Activated CD8-positive, alpha-beta T cell treated with anti-CD3 and anti-CD28 coated beads, Interleukin-2, amount 10 ng/mL, durations not matched to agents 7 days and 5 days (primary cell): ENCODE data around the gene NIT1. TPM values are rescaled to one million over a fixed set of nuclear protein-coding genes. Genes with fewer than 3 reads are reported as not detected.

Source experiments
- ATAC-seq: fragments of 150-1000 bp; cut with Tn5 transposase; one replicate; pipeline ENCODE4 v1.10.0; 2021; ENCODE audit warnings: moderate library complexity
- CTCF ChIA-PET: fragments of 350-600 bp; sonication (Branson Sonifier 250); formaldehyde crosslinking; loops from one replicate; lab custom pipeline; 2021; ENCODE audit warnings: antibody characterized with exemption; lab: Charles Lee
- POLR2A ChIA-PET: fragments of 350-600 bp; sonication (Branson Sonifier 250); formaldehyde crosslinking; loops from one replicate; lab custom pipeline; 2021; ENCODE audit warnings: antibody characterized with exemption; lab: Charles Lee
- DNase-seq: peaks from one replicate; pipeline ENCODE4 v3.0.0-alpha.2; 2020
- H3K27ac Mint-ChIP-seq: one replicate; pipeline ENCODE4 v1.8.0; 2021; ENCODE audit warnings: mild to moderate bottlenecking, mixed read lengths
- H3K27me3 Mint-ChIP-seq: one replicate; pipeline ENCODE4 v1.8.0; 2021; ENCODE audit warnings: low read depth, mixed read lengths
- H3K36me3 Mint-ChIP-seq: one replicate; pipeline ENCODE4 v1.8.0; 2021; ENCODE audit warnings: low read depth, mixed read lengths
- H3K4me1 Mint-ChIP-seq: one replicate; pipeline ENCODE4 v1.8.0; 2021; ENCODE audit warnings: low read depth, mixed read lengths
- H3K4me3 Mint-ChIP-seq: one replicate; pipeline ENCODE4 v1.8.0; 2021; ENCODE audit warnings: mild to moderate bottlenecking, mixed read lengths
- H3K9me3 Mint-ChIP-seq: one replicate; pipeline ENCODE4 v1.8.0; 2022; ENCODE audit warnings: mixed read lengths; ENCODE audit not compliant: insufficient read depth
- total RNA-seq, 2 experiments: library from RNA; stranded (reverse); gene quantifications; one replicate each; pipeline ENCODE4 v1.2.3, GENCODE V29; 2021

Gene NIT1
- total RNA-seq, 2 experiments from 2014 or later, result 34.1 to 35.2 TPM

DNA sequence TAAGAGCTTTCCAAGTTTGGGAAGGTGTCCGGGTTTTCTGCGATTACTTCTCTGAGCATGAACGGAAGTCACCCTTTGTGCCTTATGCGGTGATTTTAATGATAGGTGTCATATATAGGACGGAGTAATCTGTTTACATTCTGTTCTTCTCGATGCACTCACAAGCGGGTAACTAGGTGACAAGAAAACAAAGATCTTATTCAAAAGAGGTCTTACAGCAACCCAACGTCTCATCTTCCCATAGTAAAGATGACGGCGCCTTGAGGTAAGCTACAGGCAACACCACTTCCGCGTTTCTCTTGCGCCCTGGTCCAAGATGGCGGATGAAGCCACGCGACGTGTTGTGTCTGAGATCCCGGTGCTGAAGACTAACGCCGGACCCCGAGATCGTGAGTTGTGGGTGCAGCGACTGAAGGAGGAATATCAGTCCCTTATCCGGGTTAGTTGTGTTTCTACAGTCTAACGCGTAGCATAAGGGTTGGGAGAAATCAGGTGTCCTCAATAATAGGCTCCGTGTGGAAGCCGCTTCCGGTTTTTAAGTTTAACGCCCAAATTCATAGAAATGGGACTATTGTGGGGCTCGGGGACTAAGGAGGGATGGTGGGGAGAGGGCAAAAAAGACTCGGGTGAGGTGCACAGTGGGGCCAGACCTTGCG, 35.9 kb downstream of the NIT1 start, which contains the start of gene UFC1:
UFC1 (plus strand) TSS at position 297 of the 656 bp plus-strand sequence; CDS start at position 317, 20 bp downstream.
- ChIA-PET POLR2A (interaction anchor here (0.6 to 6.3 kb wide), 16 partner anchors 8 to 236 kb away, joined by 3 to 51 read pairs (median 6); partner anchors contain the start of genes ARHGAP30, B4GALT3, DEDD and NDUFS2), CTCF (interaction anchor here (0.8 to 3.1 kb wide), 8 partner anchors 12 to 156 kb away, joined by 3 to 38 read pairs (median 4); partner anchors contain the start of genes B4GALT3, DEDD, PPOX and TOMM40L)
- ATAC-seq (peak; percentile 94), DNase-seq (peak; percentile 91)
- H3K4me3 Mint-ChIP-seq, result peak within 1 kb of the TSS; percentile 88
- no peaks in the 10 kb centered on the region for H3K9me3 Mint-ChIP-seq
- no peaks in the 10 kb centered on the region for H3K27me3 Mint-ChIP-seq
- H3K27ac Mint-ChIP-seq, result peak within 1 kb of the TSS; percentile 100
- H3K36me3 Mint-ChIP-seq, result peaks cover 26% of the 10 kb centered on the region
- H3K4me1 Mint-ChIP-seq, result peaks cover 26% of the 10 kb centered on the region

DNA sequence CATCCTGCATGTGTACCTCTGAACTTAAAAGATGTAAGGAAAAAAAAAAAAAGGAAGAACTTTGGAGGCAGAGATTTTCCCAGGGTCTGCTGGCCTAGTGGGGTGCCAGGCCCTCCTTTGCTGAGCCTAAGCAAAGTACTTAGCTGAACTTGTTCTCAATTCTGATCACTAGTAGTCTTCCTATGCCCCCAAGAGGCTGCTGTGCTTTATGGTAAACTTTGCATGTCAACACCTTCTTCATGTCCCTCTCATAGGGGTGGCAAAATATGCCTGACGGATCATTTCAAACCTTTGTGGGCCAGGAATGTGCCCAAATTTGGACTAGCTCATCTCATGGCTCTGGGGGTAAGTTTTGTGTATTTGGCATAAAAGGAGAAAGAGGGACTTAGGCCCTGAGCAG, 40.0 kb downstream of the NIT1 start:
- H3K4me1 Mint-ChIP-seq, result peaks cover 51% of the 10 kb centered on the region
- ATAC-seq, result no peak
- DNase-seq, result no peak
- no peaks in the 10 kb centered on the region for H3K9me3 Mint-ChIP-seq
- H3K27me3 Mint-ChIP-seq, result no peaks in the 10 kb centered on the region
- POLR2A ChIA-PET, result interaction anchor here (0.6 to 6.3 kb wide), 6 partner anchors 8 to 139 kb away, joined by 3 to 51 read pairs (median 4); partner anchors contain the start of genes NDUFS2 and PPOX
- CTCF ChIA-PET, result interaction anchor here (0.7 to 2.1 kb wide), 12 partner anchors 8 to 106 kb away, joined by 3 to 11 read pairs (median 4); partner anchors contain the start of genes ARHGAP30, DEDD and PPOX
- H3K27ac Mint-ChIP-seq, result no peak overlapping the region
- H3K36me3 Mint-ChIP-seq, result peaks cover 41% of the 10 kb centered on the region
- no peak overlapping the region for H3K4me3 Mint-ChIP-seq

DNA sequence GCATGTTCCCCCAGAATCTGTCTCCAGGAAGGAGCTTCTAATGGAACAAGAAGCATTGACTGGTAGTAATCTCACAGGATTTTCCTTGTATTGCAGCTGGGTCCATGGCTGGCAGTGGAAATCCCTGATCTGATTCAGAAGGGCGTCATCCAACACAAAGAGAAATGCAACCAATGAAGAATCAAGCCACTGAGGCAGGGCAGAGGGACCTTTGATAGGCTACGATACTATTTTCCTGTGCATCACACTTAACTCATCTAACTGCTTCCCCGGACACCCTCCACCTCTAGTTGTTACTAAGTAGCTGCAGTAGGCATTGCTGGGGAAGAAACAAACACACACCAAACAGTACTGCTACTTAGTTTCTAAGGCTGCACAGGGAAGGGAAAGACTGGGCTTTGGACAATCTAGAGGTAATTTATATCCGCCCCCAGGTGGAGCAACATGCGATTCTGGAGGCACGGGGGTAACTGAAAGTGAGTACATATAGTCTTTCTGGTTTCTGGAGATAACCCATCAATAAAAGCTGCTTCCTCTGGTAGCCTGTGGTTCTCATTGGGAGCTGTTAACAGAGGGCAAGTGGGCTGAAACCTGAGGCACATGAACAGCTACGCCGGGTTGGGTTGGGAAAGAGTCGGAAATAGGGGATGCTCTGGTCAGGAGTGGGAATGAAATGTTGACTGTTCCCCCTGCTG, 40.6 kb downstream of the NIT1 start:
- POLR2A ChIA-PET, result interaction anchor here (0.6 to 1.9 kb wide), 5 partner anchors 9 to 140 kb away, joined by 3 to 8 read pairs (median 4); partner anchors contain the start of gene NDUFS2
- Mint-ChIP-seq H3K4me3 (peak overlapping the region; percentile 86), H3K4me1 (peaks cover 51% of the 10 kb centered on the region), H3K27ac (peak overlapping the region; percentile 89), H3K36me3 (peaks cover 45% of the 10 kb centered on the region), H3K9me3 (no peaks in the 10 kb centered on the region), H3K27me3 (no peaks in the 10 kb centered on the region)
- CTCF ChIA-PET, result interaction anchor here (0.7 to 2.1 kb wide), 11 partner anchors 9 to 106 kb away, joined by 3 to 7 read pairs (median 3); partner anchors contain the start of genes ARHGAP30 and DEDD
- no peak for DNase-seq
- ATAC-seq, result no peak

DNA sequence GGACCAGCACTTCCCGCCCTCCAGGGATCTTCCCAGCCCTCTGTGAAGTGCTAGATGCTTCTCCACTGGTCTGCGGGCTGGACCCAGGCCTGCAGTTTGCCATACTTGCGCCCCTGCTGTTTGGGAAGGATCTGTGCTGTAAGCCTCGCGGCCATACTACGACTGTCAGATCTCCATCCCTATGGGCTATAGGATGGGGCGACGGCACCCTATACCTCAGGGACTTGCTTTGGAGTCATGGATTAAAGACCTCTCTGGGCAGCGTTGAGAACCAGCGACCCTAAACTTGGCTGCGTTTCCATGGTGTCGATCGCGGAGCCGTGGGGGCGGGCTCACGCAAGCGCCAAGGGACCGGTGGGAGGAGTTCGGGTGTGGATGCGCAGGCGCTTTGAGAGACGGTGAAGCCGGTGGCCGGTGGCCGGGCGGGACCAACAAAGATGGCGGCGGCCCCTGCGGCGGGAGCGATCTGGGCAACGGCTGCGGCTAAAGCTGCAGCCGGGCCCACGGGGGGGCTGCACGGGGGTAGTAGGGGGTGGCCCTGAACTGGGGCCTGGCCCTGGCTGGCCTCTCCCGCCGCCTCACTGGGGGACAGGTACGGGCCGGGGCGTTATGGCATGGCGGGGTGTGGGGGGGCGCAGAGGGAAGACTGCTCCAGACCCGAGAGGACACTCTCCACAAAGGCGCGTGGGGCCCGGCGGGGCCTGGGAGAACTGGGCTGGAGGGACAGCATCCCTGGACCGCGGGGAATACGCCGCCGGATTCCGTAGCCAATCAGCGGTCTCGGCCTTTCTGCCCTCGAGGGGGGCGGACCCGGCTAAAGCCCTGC, 41.4 kb downstream of the NIT1 start, which contains the start of gene USP21:
USP21 (plus strand) TSS at position 414 of the 826 bp plus-strand sequence. CDS start 1,141 bp downstream, outside the sequence.
- Mint-ChIP-seq H3K4me3 (peak within 1 kb of the TSS; percentile 86), H3K36me3 (peaks cover 52% of the 10 kb centered on the region), H3K9me3 (no peaks in the 10 kb centered on the region), H3K27ac (peak within 1 kb of the TSS; percentile 89), H3K4me1 (peaks cover 51% of the 10 kb centered on the region), H3K27me3 (no peaks in the 10 kb centered on the region)
- ATAC-seq (peak; percentile 91), DNase-seq (peak; percentile 94)
- ChIA-PET CTCF (interaction anchor here (0.9 to 2.1 kb wide), 5 partner anchors 33 to 88 kb away, joined by 3 to 7 read pairs (median 4); no protein-coding TSS in a partner anchor), POLR2A (interaction anchor here (1.3 to 1.9 kb wide), 3 partner anchors 10 to 43 kb away, joined by 3 to 8 read pairs (median 4); partner anchors contain the start of gene NDUFS2)

DNA sequence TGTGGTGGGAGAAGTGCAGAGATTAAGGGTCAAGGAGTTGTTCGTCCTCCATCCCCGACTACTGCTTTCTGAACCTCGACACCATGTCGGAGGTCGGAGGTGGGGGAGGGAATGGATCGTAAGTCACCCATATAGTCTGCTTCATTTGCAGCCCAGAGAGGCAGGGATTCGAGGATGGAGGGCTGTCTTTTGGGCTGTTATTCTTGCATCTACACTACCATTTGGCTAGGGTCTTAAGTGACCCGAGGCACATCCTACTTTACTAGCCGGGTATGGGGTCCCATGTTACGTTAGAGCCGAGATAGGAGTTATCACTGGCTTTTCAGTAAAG, 42.0 kb downstream of the NIT1 start:
- no peak for DNase-seq
- H3K27me3 Mint-ChIP-seq, result no peaks in the 10 kb centered on the region
- peak overlapping the region; percentile 80 for H3K27ac Mint-ChIP-seq
- peaks cover 57% of the 10 kb centered on the region for H3K36me3 Mint-ChIP-seq
- H3K4me1 Mint-ChIP-seq, result peaks cover 49% of the 10 kb centered on the region
- CTCF ChIA-PET, result no interaction called here
- H3K9me3 Mint-ChIP-seq, result no peaks in the 10 kb centered on the region
- ATAC-seq, result no peak
- POLR2A ChIA-PET, result interaction anchor here (1.4 to 1.9 kb wide), 2 partner anchors 17 to 42 kb away, joined by 4 to 8 read pairs; partner anchors contain the start of gene NDUFS2
- peak overlapping the region; percentile 86 for H3K4me3 Mint-ChIP-seq

DNA sequence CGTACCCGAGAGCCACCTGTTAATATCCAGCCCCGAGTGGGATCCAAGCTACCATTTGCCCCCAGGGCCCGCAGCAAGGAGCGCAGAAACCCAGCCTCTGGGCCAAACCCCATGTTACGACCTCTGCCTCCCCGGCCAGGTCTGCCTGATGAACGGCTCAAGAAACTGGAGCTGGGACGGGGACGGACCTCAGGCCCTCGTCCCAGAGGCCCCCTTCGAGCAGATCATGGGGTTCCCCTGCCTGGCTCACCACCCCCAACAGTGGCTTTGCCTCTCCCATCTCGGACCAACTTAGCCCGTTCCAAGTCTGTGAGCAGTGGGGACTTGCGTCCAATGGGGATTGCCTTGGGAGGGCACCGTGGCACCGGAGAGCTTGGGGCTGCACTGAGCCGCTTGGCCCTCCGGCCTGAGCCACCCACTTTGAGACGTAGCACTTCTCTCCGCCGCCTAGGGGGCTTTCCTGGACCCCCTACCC, 42.8 kb downstream of the NIT1 start:
- ATAC-seq (no peak), DNase-seq (no peak)
- Mint-ChIP-seq H3K36me3 (peaks cover 56% of the 10 kb centered on the region), H3K4me1 (peaks cover 48% of the 10 kb centered on the region), H3K27ac (no peak overlapping the region), H3K4me3 (peak overlapping the region; percentile 86), H3K27me3 (no peaks in the 10 kb centered on the region), H3K9me3 (no peaks in the 10 kb centered on the region)
- ChIA-PET CTCF (no interaction called here), POLR2A (no interaction called here)

DNA sequence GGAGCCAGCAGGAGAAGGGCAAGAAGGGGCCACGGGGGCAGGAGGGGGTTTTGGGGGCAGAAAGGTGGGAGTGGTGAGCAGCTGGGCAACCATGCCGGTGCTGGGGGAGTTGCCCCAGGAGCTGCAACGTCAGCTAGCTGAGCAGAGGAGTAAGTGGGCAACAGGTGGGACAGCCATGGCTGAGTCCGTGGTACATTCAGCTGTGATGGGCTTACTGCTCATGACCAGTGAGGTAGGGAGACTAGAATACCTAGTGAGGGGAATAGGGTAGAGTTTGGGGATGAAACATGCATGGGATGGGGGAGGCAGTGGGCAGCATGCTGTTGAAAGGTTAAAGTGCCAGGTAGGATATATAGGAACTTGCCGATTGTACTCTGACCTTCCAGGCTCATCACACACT, 43.7 kb downstream of the NIT1 start:
- ChIA-PET POLR2A (interaction anchor here (1.1 to 1.5 kb wide), 2 partner anchors 8 to 92 kb away, joined by 3 to 7 read pairs; partner anchors contain the start of genes ARHGAP30 and UFC1), CTCF (interaction anchor here (1.0 kb wide), 1 partner anchor 58 kb away, joined by 3 read pairs; no protein-coding TSS in a partner anchor)
- H3K27ac Mint-ChIP-seq, result no peak overlapping the region
- peaks cover 49% of the 10 kb centered on the region for H3K4me1 Mint-ChIP-seq
- H3K36me3 Mint-ChIP-seq, result peaks cover 54% of the 10 kb centered on the region
- no peak for DNase-seq
- no peaks in the 10 kb centered on the region for H3K27me3 Mint-ChIP-seq
- ATAC-seq, result no peak
- no peak overlapping the region for H3K4me3 Mint-ChIP-seq
- H3K9me3 Mint-ChIP-seq, result no peaks in the 10 kb centered on the region

DNA sequence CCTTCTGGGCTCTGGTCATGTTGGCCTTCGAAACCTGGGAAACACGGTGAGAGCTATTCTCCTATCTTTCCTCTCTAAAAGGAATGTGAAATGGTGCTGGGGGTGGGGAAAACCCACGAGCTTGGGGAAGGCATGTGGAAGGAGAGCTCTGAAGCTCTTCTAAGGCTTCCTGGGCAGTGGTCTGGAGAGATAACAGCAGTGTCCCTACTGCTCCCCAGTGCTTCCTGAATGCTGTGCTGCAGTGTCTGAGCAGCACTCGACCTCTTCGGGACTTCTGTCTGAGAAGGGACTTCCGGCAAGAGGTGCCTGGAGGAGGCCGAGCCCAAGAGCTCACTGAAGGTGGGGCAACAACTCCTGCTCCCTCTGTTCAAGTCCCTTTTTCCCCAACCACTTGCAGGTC, 44.1 kb downstream of the NIT1 start:
- Mint-ChIP-seq H3K36me3 (peaks cover 51% of the 10 kb centered on the region), H3K4me1 (peaks cover 48% of the 10 kb centered on the region), H3K9me3 (no peaks in the 10 kb centered on the region), H3K4me3 (no peak overlapping the region), H3K27ac (no peak overlapping the region), H3K27me3 (no peaks in the 10 kb centered on the region)
- ATAC-seq, result no peak
- DNase-seq, result no peak
- CTCF ChIA-PET, result interaction anchor here (0.7 to 1.0 kb wide), 2 partner anchors 58 to 63 kb away, joined by 3 to 4 read pairs; partner anchors contain the start of gene TOMM40L
- POLR2A ChIA-PET, result interaction anchor here (1.1 to 1.5 kb wide), 2 partner anchors 9 to 92 kb away, joined by 3 to 7 read pairs; partner anchors contain the start of genes ARHGAP30 and UFC1

DNA sequence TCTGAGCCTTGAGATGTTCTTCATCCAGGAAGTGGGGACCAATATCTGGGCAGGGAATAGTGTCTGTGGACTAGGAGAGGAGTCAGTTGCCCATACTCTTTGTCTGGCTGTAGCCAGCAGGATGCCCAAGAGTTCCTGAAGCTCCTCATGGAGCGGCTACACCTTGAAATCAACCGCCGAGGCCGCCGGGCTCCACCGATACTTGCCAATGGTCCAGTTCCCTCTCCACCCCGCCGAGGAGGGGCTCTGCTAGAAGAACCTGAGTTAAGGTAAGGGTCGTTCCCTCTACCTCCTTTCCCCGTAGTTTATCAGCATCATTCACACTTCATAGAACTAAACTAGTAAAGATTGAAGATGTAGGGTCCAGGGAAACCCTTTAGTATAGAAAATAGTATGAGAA, 44.9 kb downstream of the NIT1 start:
- no peaks in the 10 kb centered on the region for H3K27me3 Mint-ChIP-seq
- DNase-seq, result no peak
- no peak overlapping the region for H3K4me3 Mint-ChIP-seq
- peak overlapping the region; percentile 30 for H3K27ac Mint-ChIP-seq
- no peaks in the 10 kb centered on the region for H3K9me3 Mint-ChIP-seq
- peaks cover 52% of the 10 kb centered on the region for H3K4me1 Mint-ChIP-seq
- ChIA-PET CTCF (interaction anchor here (0.7 to 1.0 kb wide), 2 partner anchors 57 to 63 kb away, joined by 3 to 4 read pairs; partner anchors contain the start of gene TOMM40L), POLR2A (interaction anchor here (1.1 to 1.5 kb wide), 2 partner anchors 9 to 93 kb away, joined by 3 to 7 read pairs; partner anchors contain the start of genes ARHGAP30 and UFC1)
- H3K36me3 Mint-ChIP-seq, result peaks cover 44% of the 10 kb centered on the region
- no peak for ATAC-seq

DNA sequence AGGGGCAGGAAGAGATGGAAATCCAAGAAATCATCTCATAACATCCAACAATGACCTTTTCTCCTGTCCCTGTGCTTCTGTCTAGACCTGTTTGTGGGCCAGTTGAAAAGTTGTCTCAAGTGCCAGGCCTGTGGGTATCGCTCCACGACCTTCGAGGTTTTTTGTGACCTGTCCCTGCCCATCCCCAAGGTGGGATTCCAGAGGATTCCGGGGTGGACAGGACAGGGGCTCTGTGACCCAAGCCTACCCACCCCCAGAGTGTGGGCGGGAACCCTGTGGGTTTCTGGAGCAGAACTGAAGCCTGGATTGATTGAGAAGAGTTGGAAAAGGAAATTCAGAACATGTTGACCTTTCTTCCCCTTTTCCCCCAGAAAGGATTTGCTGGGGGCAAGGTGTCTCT, 45.9 kb downstream of the NIT1 start:
- Mint-ChIP-seq H3K36me3 (peaks cover 41% of the 10 kb centered on the region), H3K27me3 (no peaks in the 10 kb centered on the region), H3K4me3 (no peak overlapping the region), H3K9me3 (no peaks in the 10 kb centered on the region), H3K4me1 (peaks cover 54% of the 10 kb centered on the region), H3K27ac (no peak overlapping the region)
- ChIA-PET CTCF (interaction anchor here (4.6 kb wide), 1 partner anchor 218 kb away, joined by 38 read pairs; no protein-coding TSS in a partner anchor), POLR2A (interaction anchor here (4.3 kb wide), 1 partner anchor 9 kb away, joined by 51 read pairs; the partner anchor contains the start of gene UFC1)
- no peak for DNase-seq
- ATAC-seq, result no peak
